Measurements from ENCODE around the gene FAM83C. TPM values are rescaled to one million over a fixed set of nuclear protein-coding genes. Genes with fewer than 3 reads are reported as not detected.

FAM83C gene
- total and polyA plus RNA-seq, 10 of the 15 experiments (the other 5 are each of a cell fraction or from before 2014, with no cell fraction given): not detected

DNA sequence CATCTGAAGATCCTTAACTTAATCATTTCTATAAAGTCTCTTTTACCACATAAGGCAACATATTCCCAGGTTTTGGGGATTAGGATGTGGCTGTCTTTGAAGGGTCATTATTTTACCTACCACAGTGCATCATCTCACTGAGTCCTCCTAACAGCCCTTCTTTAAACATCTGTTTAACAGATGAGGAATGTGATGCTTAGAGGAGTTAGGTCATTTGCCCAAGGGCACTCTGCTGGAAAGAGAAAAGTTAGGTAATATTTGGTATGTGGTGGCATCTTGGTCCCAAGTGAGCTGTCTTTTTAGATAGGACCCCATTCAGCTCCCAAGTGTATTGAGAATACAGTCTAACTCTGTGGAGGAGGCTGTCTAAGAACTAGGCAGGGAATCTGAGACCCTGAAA, 54.7 kb downstream of the FAM83C start (continued):
- TF ChIP-seq, protein P1, sequence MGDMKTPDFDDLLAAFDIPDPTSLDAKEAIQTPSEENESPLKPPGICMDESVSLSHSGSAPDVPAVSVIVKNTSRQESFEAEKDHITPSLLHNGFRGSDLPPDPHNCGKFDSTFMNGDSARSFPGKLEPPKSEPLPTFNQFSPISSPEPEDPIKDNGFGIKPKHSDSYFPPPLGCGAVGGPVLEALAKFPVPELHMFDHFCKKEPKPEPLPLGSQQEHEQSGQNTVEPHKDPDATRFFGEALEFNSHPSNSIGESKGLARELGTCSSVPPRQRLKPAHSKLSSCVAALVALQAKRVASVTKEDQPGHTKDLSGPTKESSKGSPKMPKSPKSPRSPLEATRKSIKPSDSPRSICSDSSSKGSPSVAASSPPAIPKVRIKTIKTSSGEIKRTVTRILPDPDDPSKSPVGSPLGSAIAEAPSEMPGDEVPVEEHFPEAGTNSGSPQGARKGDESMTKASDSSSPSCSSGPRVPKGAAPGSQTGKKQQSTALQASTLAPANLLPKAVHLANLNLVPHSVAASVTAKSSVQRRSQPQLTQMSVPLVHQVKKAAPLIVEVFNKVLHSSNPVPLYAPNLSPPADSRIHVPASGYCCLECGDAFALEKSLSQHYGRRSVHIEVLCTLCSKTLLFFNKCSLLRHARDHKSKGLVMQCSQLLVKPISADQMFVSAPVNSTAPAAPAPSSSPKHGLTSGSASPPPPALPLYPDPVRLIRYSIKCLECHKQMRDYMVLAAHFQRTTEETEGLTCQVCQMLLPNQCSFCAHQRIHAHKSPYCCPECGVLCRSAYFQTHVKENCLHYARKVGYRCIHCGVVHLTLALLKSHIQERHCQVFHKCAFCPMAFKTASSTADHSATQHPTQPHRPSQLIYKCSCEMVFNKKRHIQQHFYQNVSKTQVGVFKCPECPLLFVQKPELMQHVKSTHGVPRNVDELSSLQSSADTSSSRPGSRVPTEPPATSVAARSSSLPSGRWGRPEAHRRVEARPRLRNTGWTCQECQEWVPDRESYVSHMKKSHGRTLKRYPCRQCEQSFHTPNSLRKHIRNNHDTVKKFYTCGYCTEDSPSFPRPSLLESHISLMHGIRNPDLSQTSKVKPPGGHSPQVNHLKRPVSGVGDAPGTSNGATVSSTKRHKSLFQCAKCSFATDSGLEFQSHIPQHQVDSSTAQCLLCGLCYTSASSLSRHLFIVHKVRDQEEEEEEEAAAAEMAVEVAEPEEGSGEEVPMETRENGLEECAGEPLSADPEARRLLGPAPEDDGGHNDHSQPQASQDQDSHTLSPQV (IDR thresholded peaks at IDR 0.05): no peak
- TF ChIP-seq NR2F1 (conservative IDR thresholded peaks at IDR 0.05) (no peak), POLR2AphosphoS5 (IDR thresholded peaks at IDR 0.05; ENCODE audit: low read length) (no peak), ZSCAN29 (IDR thresholded peaks at IDR 0.05) (no peak), CBX5 (IDR thresholded peaks at IDR 0.05; ENCODE audit: low read depth) (no peak)

DNA sequence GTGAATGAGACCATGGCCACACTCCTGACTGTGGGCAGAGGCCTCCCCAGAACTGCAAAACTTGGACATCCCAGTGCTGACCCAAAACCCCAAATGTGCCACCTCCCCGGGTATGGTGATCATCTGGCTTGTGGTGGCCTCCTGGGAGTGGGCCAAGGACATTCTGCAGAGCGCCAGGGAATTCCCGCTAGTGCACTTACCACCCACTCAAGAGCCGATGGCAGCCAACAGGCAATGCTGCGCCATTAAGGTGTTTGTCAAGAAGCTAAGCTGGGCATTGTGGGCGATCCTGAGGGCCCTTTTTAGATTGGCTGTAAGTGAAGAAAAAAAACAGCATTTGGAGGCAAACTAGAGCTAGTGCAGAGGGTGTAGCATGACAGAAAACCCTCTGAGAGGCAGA, 56.3 kb downstream of the FAM83C start:
- Histone ChIP-seq H3K79me2 (ENCODE audit: control insufficient read depth, insufficient read depth, low read length) (no peaks in the 10 kb centered on the region), H3K4me1 (ENCODE audit: control insufficient read depth, insufficient read depth, low read length) (no peaks in the 10 kb centered on the region), H3K27ac (ENCODE audit: control insufficient read depth, insufficient read depth) (no peak overlapping the region), H3K9ac (ENCODE audit: control insufficient read depth, insufficient read depth, low read length) (no peak overlapping the region), H3K27me3 (replicated peaks in 1 of 2; ENCODE audit: control insufficient read depth in 2 of 2, insufficient read depth in 2 of 2, low read length in 1 of 2) (no peaks in the 10 kb centered on the region), H3K4me3 (no peak overlapping the region), H2AFZ (ENCODE audit: control insufficient read depth, low read depth, low read length) (no peak overlapping the region), H3K36me3 (ENCODE audit: control insufficient read depth in 2 of 2, insufficient read depth in 2 of 2, low read length in 1 of 2) (no peaks in the 10 kb centered on the region), H4K20me1 (ENCODE audit: control insufficient read depth, insufficient read depth) (no peaks in the 10 kb centered on the region), H3K9me3 (replicated peaks; ENCODE audit: control insufficient read depth, insufficient read depth, low read length) (no peaks in the 10 kb centered on the region), H3K4me2 (ENCODE audit: control insufficient read depth, insufficient read depth) (no peak overlapping the region)
- in situ Hi-C loops (cut with MboI): no loop called here
- DNase-seq (ENCODE audit: low read depth, low spot score): no peak
- POLR2A ChIA-PET: no interaction called here
- intact Hi-C loops (cut with micrococcal nuclease; ENCODE audit: unreplicated experiment): no loop called here
- WGBS (ENCODE audit: insufficient coverage, insufficient replicate concordance, low lambda C conversion rate, missing lambda C conversion rate): 45% methylated on average over 6 of the region's 6 CpGs
- no peak for FAIRE-seq
- RAD21 ChIA-PET (ENCODE audit: unreplicated experiment): no interaction called here
- TF ChIP-seq MTA2 (IDR thresholded peaks at IDR 0.05; ENCODE audit: low read depth) (no peak), ATF7 (IDR thresholded peaks at IDR 0.05; ENCODE audit: low read depth) (no peak), NFYB (IDR thresholded peaks at IDR 0.05; ENCODE audit: insufficient read depth, low read depth, low read length) (no peak)
- TF ChIP-seq, protein P2, sequence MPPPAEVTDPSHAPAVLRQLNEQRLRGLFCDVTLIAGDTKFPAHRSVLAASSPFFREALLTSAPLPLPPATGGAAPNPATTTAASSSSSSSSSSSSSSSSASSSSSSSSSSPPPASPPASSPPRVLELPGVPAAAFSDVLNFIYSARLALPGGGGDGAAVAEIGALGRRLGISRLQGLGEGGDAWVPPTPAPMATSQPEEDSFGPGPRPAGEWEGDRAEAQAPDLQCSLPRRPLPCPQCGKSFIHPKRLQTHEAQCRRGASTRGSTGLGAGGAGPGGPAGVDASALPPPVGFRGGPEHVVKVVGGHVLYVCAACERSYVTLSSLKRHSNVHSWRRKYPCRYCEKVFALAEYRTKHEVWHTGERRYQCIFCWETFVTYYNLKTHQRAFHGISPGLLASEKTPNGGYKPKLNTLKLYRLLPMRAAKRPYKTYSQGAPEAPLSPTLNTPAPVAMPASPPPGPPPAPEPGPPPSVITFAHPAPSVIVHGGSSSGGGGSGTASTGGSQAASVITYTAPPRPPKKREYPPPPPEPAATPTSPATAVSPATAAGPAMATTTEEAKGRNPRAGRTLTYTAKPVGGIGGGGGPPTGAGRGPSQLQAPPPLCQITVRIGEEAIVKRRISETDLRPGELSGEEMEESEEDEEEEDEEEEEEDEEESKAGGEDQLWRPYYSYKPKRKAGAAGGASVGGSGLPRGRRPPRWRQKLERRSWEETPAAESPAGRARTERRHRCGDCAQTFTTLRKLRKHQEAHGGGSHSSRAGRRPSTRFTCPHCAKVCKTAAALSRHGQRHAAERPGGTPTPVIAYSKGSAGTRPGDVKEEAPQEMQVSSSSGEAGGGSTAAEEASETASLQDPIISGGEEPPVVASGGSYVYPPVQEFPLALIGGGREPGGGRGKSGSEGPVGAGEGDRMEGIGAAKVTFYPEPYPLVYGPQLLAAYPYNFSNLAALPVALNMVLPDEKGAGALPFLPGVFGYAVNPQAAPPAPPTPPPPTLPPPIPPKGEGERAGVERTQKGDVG (CRISPR knock-in tag; IDR thresholded peaks at IDR 0.05): no peak
- CTCF ChIA-PET: no interaction called here
- SMC1A ChIA-PET (ENCODE audit: uncharacterized antibody, unreplicated experiment): interaction anchor here (0.6 kb wide), 1 partner anchor 380 kb away, joined by 3 read pairs; no protein-coding TSS in a partner anchor
- ATAC-seq: no peak
- BruUV-seq (replicated peaks): no TSS peak
